Smooth muscle cell of bladder (primary cell): ENCODE measurements around the gene TMEM201. TPM values are rescaled to one million over a fixed set of nuclear protein-coding genes. Genes with fewer than 3 reads are reported as not detected.

ENCODE experiments used
- total RNA-seq: library from RNA; depleted of rRNA; stranded (reverse); fragments of >200 nt; gene quantifications from 2 replicates; pipeline ENCODE4 v1.2.3, GENCODE V29; 2014

Gene TMEM201, protein sequence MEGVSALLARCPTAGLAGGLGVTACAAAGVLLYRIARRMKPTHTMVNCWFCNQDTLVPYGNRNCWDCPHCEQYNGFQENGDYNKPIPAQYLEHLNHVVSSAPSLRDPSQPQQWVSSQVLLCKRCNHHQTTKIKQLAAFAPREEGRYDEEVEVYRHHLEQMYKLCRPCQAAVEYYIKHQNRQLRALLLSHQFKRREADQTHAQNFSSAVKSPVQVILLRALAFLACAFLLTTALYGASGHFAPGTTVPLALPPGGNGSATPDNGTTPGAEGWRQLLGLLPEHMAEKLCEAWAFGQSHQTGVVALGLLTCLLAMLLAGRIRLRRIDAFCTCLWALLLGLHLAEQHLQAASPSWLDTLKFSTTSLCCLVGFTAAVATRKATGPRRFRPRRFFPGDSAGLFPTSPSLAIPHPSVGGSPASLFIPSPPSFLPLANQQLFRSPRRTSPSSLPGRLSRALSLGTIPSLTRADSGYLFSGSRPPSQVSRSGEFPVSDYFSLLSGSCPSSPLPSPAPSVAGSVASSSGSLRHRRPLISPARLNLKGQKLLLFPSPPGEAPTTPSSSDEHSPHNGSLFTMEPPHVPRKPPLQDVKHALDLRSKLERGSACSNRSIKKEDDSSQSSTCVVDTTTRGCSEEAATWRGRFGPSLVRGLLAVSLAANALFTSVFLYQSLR
- 1.6 and 2.0 TPM in 2 replicates for total RNA-seq

GRCh38 chr1:9588551-9589143 lies at the start of gene TMEM201:
TMEM201 (plus strand) TSS chr1:9588911; CDS start chr1:9588931, 20 bp downstream.

GRCh38 chr1:9539165-9539828 lies 49.4 kb upstream of the TMEM201 start, which contains the start of gene SLC25A33:
SLC25A33 (plus strand) TSS chr1:9539465; CDS start chr1:9539692, 227 bp downstream.

GRCh38 chr1:9651565-9652378 lies 63.1 kb downstream of the TMEM201 start, which contains the start of gene PIK3CD:
PIK3CD (plus strand) TSS chr1:9651731; CDS start chr1:9710456, 58,725 bp downstream.

Other genes starting within 250 kb of the TMEM201 start
- gene SLC25A33, start 49.4 kb upstream of the TMEM201 start, total RNA-seq, result 4.0 and 4.3 TPM in 2 replicates
- gene PIK3CD, start 62.8 kb downstream of the TMEM201 start, total RNA-seq, result 3.6 and 3.8 TPM in 2 replicates
- gene CLSTN1, start 235.1 kb downstream of the TMEM201 start, total RNA-seq, result 130 and 175 TPM in 2 replicates